HepG2 (cell line): Measurements from ENCODE around the gene ALPL.
A peak's percentile ranks its signal among the peaks of the same experiment; 100 is the strongest.

ENCODE experiments used
- EP300 ChIP-seq, 3 experiments: sonication (generic) in 1 of 3; formaldehyde crosslinking in 1 of 3; IDR thresholded peaks; 2 replicates each; pipeline versions ENCODE4 v1.5.1 to v1.6.1; 2011 to 2020; ENCODE audit warnings: low read depth in 2 of 3, low read length in 2 of 3, borderline replicate concordance in 1 of 3, improper control_type of control experiment in 1 of 3, mild to moderate bottlenecking in 1 of 3, missing genetic modification reagents in 1 of 3, moderate library complexity in 1 of 3
- ESRRA ChIP-seq: sonication (generic); formaldehyde crosslinking; IDR thresholded peaks from 2 replicates; pipeline ENCODE4 v1.5.1; 2020; ENCODE audit warnings: mild to moderate bottlenecking, low read depth, missing genetic modification reagents
- MAZ ChIP-seq, 2 experiments: sonication (generic) in 1 of 2; formaldehyde crosslinking in 1 of 2; IDR thresholded peaks; 2 replicates each; pipeline versions ENCODE4 v1.5.0 to v1.6.1; 2012 to 2020; ENCODE audit warnings: low read depth in 2 of 2, mild to moderate bottlenecking in 2 of 2, borderline replicate concordance in 1 of 2, improper control_type of control experiment in 1 of 2, low read length in 1 of 2, missing genetic modification reagents in 1 of 2, moderate library complexity in 1 of 2
- POLR2AphosphoS2 ChIP-seq: IDR thresholded peaks from 2 replicates; pipeline ENCODE4 v1.6.1; 2011; ENCODE audit warnings: low read depth, low read length, improper control_type of control experiment
- TF ChIP-seq, protein P1 (sequence below): sonication (generic); formaldehyde crosslinking; IDR thresholded peaks from 2 replicates; pipeline ENCODE4 v1.5.0; 2020; ENCODE audit warnings: mild to moderate bottlenecking, missing genetic modification reagents, moderate library complexity
- TF ChIP-seq, protein P2 (sequence below): sonication (generic); formaldehyde crosslinking; IDR thresholded peaks from 2 replicates; pipeline ENCODE4 v1.8.0; 2022; ENCODE audit warnings: missing genetic modification reagents, mild to moderate bottlenecking, moderate library complexity, borderline replicate concordance
- TF ChIP-seq, protein P3 (sequence below): sonication (generic); formaldehyde crosslinking; IDR thresholded peaks from 2 replicates; pipeline ENCODE4 v1.4.0; 2020; ENCODE audit warnings: missing genetic modification reagents; ENCODE audit errors: not compliant biosample characterization
- TF ChIP-seq, protein P4 (sequence below), 2 experiments: sonication (generic) in 1 of 2; formaldehyde crosslinking in 1 of 2; IDR thresholded peaks; 2 replicates each; pipeline versions ENCODE4 v1.4.0 to v1.6.1; 2018 to 2020; ENCODE audit warnings: missing genetic modification reagents in 2 of 2, borderline replicate concordance in 1 of 2, low read depth in 1 of 2, mild to moderate bottlenecking in 1 of 2, missing biosample characterization in 1 of 2

DNA sequence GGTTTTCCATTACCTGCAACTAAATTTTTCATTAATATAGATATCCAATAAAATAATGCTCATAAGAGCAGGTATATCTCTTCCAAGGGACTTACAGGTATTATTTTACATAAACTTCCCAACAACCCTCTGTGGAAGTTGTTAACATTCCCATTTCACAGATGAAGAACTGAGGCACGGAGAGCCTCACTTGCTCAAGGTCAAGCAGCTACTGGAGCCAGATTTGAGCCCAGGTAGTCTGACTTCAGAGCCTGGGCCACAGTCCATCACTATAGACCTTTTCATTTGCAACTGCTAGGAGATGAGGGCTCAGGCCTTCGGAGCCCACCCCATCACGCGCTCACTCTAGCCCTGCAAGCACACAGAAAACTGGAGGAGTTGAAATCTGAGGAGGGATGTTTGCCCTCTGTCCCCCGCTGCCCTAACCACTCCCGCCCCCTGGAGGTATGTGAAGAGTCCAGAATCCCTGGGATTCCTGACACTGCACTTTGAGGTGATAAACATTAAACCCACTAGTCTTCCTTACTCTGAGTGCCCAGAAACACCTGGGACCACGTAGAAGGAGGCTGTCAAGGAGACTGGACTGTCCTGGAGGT, 11.7 kb upstream of the ALPL start:
- TF ChIP-seq EP300 (IDR thresholded peaks at IDR 0.05; ENCODE audit: low read depth in 2 of 2, low read length in 2 of 2) (no peak), EP300 (CRISPR knock-in tag; IDR thresholded peaks at IDR 0.05; ENCODE audit: borderline replicate concordance) (no peak), POLR2AphosphoS2 (no peak), ESRRA (CRISPR knock-in tag) (no peak), MAZ (IDR thresholded peaks at IDR 0.05; ENCODE audit: borderline replicate concordance, low read depth, low read length) (no peak), MAZ (CRISPR knock-in tag; IDR thresholded peaks at IDR 0.05; ENCODE audit: low read depth) (no peak)
- TF ChIP-seq, protein P1, sequence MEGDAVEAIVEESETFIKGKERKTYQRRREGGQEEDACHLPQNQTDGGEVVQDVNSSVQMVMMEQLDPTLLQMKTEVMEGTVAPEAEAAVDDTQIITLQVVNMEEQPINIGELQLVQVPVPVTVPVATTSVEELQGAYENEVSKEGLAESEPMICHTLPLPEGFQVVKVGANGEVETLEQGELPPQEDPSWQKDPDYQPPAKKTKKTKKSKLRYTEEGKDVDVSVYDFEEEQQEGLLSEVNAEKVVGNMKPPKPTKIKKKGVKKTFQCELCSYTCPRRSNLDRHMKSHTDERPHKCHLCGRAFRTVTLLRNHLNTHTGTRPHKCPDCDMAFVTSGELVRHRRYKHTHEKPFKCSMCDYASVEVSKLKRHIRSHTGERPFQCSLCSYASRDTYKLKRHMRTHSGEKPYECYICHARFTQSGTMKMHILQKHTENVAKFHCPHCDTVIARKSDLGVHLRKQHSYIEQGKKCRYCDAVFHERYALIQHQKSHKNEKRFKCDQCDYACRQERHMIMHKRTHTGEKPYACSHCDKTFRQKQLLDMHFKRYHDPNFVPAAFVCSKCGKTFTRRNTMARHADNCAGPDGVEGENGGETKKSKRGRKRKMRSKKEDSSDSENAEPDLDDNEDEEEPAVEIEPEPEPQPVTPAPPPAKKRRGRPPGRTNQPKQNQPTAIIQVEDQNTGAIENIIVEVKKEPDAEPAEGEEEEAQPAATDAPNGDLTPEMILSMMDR (CRISPR knock-in tag): peak; percentile 64
- TF ChIP-seq, protein P2, sequence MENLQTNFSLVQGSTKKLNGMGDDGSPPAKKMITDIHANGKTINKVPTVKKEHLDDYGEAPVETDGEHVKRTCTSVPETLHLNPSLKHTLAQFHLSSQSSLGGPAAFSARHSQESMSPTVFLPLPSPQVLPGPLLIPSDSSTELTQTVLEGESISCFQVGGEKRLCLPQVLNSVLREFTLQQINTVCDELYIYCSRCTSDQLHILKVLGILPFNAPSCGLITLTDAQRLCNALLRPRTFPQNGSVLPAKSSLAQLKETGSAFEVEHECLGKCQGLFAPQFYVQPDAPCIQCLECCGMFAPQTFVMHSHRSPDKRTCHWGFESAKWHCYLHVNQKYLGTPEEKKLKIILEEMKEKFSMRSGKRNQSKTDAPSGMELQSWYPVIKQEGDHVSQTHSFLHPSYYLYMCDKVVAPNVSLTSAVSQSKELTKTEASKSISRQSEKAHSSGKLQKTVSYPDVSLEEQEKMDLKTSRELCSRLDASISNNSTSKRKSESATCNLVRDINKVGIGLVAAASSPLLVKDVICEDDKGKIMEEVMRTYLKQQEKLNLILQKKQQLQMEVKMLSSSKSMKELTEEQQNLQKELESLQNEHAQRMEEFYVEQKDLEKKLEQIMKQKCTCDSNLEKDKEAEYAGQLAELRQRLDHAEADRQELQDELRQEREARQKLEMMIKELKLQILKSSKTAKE (CRISPR knock-in tag): no peak
- TF ChIP-seq, protein P3, sequence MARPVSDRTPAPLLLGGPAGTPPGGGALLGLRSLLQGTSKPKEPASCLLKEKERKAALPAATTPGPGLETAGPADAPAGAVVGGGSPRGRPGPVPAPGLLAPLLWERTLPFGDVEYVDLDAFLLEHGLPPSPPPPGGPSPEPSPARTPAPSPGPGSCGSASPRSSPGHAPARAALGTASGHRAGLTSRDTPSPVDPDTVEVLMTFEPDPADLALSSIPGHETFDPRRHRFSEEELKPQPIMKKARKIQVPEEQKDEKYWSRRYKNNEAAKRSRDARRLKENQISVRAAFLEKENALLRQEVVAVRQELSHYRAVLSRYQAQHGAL (CRISPR knock-in tag): no peak
- TF ChIP-seq, protein P4, sequence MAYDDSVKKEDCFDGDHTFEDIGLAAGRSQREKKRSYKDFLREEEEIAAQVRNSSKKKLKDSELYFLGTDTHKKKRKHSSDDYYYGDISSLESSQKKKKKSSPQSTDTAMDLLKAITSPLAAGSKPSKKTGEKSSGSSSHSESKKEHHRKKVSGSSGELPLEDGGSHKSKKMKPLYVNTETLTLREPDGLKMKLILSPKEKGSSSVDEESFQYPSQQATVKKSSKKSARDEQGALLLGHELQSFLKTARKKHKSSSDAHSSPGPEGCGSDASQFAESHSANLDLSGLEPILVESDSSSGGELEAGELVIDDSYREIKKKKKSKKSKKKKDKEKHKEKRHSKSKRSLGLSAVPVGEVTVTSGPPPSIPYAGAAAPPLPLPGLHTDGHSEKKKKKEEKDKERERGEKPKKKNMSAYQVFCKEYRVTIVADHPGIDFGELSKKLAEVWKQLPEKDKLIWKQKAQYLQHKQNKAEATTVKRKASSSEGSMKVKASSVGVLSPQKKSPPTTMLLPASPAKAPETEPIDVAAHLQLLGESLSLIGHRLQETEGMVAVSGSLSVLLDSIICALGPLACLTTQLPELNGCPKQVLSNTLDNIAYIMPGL (CRISPR knock-in tag; IDR thresholded peaks at IDR 0.05; ENCODE audit: borderline replicate concordance in 1 of 2, low read depth in 1 of 2): no peak
